ENCODE data around the gene DNAH14.

Gene DNAH14

DNA sequence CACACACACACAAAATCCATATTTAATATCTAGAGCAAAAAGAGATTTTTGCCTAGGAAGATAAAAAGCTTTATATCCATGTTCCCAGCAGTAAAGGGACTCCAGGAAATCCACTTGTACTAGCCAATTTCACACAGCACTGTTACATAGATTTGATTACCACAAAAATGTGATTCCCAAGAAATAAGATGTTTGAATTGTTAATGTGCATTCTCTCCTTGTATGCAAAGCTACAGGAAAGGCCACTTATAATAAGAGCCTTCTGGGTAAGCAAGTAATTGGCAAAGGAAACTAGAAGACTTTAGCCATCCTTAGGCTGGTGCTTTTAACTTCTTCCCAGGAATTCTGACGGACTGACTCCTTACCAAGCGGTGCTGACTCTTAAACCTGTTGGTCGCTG lies 409.1 kb downstream of the DNAH14 start:
- TF ChIP-seq JUND (IDR thresholded peaks at IDR 0.05; ENCODE audit: low read depth), result no peak
- DNase-seq (ENCODE audit: low read depth in 1 of 2, low spot score in 1 of 2), result peak in 1 of 2 experiments; percentile 13
- in situ Hi-C loops (cut with HindIII; ENCODE audit: low pct_unique_long_range_greater_than_20kb, low sequenced_read_pairs), result no loop called here

DNA sequence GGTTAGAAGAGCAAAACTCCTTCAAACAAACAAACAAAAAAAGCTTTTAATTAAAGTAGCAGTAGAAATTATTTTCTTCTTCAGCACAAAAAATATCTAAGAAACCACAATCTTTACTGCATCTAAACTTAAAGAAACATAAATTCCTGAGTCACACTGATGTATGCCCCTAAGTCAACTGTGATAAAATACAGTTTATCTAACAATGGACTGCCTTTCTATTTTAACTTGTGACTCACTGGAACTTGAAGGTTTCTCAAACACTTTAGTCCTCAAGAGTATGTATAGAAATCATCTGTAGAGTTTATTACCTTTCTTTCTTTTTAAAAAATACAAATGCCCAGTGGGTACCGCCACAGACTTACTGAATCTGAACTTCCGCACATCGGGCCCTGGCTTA lies 412.2 kb downstream of the DNAH14 start:
- no peak for DNase-seq (ENCODE audit: low read depth in 1 of 2, low spot score in 1 of 2)
- no peak for TF ChIP-seq JUND (IDR thresholded peaks at IDR 0.05; ENCODE audit: low read depth)
- in situ Hi-C loops (cut with HindIII; ENCODE audit: low pct_unique_long_range_greater_than_20kb, low sequenced_read_pairs), result no loop called here

DNA sequence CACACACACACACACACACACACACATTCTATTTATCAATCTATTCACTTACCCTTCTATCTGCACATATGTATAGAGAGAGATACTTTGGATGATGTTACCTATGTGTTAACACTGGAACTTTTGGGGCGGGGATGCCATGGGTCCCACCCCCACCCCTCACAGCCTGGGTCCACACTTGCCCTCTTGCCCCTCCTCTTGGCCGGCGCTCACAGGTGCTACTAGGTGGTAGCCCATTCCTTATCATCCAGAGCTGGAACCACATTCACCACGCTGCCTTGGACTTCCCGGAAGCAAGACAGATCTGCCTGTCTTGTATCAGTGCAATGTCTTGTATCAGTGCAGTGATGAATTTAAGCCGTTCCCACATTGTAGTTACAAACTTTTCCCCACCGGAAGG lies 413.2 kb downstream of the DNAH14 start:
- no peak for DNase-seq (ENCODE audit: low read depth in 1 of 2, low spot score in 1 of 2)
- TF ChIP-seq JUND (IDR thresholded peaks at IDR 0.05; ENCODE audit: low read depth), result no peak
- in situ Hi-C loops (cut with HindIII; ENCODE audit: low pct_unique_long_range_greater_than_20kb, low sequenced_read_pairs), result no loop called here

DNA sequence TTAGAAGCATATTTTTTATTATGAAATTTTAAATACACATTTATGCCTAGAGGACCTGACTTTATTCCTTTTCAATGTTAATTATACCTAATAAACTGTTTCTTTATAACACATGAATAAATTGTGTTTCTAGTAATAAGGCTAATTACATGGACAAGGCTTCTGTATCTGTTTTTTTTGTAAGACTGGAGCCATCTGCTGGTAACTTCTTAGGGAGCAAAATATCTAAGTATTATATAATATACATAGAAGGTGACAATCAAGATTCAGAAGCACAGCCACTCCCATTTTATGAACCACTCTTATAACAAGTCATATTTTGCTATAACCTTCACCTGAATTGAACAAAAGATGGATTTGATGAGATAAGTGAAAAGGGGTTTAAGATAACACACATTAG lies 414.1 kb downstream of the DNAH14 start:
- TF ChIP-seq JUND (IDR thresholded peaks at IDR 0.05; ENCODE audit: low read depth), result no peak
- DNase-seq (ENCODE audit: low read depth in 1 of 2, low spot score in 1 of 2), result peak in 1 of 2 experiments; percentile 60
- in situ Hi-C loops (cut with HindIII; ENCODE audit: low pct_unique_long_range_greater_than_20kb, low sequenced_read_pairs), result no loop called here

DNA sequence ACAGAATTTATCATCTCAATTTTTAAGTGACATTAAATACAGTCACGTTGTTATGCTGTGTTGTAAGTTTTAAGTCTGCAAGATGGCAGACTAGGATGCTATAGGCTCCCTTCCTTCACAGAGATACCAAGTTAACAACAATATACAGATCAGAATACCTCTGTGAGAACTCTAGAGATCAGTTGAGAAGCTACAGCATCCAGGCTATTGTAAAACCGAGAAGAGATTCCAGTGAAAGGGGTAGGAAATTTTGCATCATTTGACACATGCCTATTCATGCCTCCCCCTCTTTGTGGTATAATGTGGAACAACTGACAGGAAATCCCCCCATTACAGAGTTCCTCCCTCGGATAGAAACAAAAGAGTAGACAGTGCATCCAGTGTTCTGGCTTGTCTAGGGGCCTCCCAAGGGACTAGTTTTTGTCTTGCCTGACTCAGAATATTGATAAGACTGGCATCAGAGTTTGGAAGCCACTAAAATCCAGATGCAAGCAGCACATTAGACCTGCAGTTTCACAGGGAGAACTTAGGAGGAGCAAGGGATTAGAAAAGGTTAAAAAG lies 417.7 kb downstream of the DNAH14 start:
- TF ChIP-seq JUND (IDR thresholded peaks at IDR 0.05; ENCODE audit: low read depth), result no peak
- DNase-seq (ENCODE audit: low read depth in 1 of 2, low spot score in 1 of 2), result no peak
- in situ Hi-C loops (cut with HindIII; ENCODE audit: low pct_unique_long_range_greater_than_20kb, low sequenced_read_pairs), result no loop called here

DNA sequence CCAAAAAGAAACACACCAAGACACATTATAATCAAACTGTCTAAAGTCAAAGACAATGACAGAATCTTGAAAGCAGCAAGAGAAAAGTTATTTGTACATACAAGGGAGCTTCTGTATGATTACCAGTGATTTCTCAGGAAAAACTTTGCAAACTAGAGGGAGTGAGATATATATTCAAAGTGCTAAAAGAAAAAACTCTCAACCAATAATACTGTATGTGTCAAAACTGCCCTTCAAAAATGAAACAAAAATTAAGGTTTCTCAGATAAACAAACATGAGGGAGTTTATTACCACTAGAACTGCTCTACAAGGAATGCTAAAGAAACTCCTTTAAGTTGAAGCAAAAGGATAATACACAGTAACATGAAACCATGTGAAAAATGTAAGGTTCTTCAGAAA lies 418.9 kb downstream of the DNAH14 start:
- DNase-seq (ENCODE audit: low read depth in 1 of 2, low spot score in 1 of 2), result no peak
- TF ChIP-seq JUND (IDR thresholded peaks at IDR 0.05; ENCODE audit: low read depth), result no peak
- in situ Hi-C loops (cut with HindIII; ENCODE audit: low pct_unique_long_range_greater_than_20kb, low sequenced_read_pairs), result no loop called here

DNA sequence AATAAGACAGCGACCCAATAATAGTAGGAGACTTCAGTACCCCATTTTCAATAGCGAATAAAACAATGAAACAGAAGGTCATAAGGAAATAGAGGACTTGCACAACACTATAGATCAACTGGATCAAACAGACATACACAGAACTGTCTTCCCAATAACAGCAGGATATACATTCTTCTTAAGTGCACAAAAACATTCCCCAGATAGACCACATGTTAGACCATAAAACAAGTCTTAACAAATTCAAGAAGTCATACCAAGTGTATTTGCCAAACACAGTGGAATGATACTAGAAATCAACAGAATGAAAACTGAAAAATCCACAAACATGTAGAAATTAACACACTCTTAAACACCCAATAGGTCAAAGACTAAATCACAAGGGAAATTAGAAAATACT lies 420.4 kb downstream of the DNAH14 start:
- no peak for TF ChIP-seq JUND (IDR thresholded peaks at IDR 0.05; ENCODE audit: low read depth)
- DNase-seq (ENCODE audit: low read depth in 1 of 2, low spot score in 1 of 2), result no peak
- in situ Hi-C loops (cut with HindIII; ENCODE audit: low pct_unique_long_range_greater_than_20kb, low sequenced_read_pairs), result no loop called here

DNA sequence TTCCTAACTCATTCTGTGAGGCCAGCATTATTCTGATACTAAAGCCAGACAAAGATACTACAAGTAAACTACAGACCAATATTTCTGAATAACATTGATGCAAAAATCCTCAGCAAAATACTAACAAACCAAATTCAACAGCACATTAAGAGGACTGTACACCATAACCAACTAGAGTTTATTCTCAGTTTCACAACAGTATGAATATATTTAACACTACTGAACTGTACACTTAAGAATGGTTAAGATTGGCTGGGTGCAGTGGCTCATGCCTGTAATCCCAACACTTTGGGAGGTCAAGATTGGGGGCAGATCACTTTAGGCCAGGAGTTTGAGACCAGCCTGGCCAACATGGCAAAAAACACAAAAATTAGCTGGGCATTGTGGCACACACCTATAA lies 421.4 kb downstream of the DNAH14 start:
- no peak for DNase-seq (ENCODE audit: low read depth in 1 of 2, low spot score in 1 of 2)
- in situ Hi-C loops (cut with HindIII; ENCODE audit: low pct_unique_long_range_greater_than_20kb, low sequenced_read_pairs), result no loop called here
- no peak for TF ChIP-seq JUND (IDR thresholded peaks at IDR 0.05; ENCODE audit: low read depth)

DNA sequence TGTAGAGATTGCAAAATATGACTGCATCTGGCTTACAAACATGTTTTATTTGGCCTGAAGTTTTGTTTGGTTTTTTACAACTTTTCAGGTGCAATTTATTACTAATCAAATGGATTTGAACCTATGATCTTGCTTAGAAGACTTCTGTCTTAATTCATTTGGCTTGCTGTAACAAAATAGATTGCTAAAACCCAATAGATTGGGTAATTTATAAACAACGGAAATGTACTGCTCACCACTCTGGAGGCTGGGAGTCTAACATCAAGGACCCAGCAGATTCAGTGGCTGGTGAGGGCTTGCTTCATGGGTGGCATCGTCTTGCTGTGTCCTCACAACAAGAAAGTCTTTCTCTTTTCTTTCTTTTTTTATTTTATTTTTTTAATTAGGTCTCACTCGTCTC lies 425.4 kb downstream of the DNAH14 start:
- in situ Hi-C loops (cut with HindIII; ENCODE audit: low pct_unique_long_range_greater_than_20kb, low sequenced_read_pairs), result no loop called here
- DNase-seq (ENCODE audit: low read depth in 1 of 2, low spot score in 1 of 2), result no peak
- TF ChIP-seq JUND (IDR thresholded peaks at IDR 0.05; ENCODE audit: low read depth), result no peak

DNA sequence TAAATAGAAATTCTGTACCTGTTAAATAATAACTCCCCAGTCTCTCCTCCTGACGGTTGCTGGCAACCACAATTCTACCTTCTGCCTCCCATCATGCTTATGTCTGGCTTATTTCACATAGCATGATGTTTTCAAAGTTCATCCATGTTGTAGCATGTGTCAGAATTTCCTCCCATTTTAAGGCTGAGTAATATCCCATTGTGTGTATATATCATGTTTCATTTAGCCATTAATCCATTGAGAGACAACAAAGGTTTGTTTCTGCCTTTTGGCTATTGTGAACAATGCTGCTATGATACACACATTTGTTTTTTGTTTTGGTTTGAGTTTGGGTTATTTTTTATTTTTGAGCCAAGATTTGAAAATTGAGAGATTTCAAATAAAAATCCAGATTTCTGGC lies 426.4 kb downstream of the DNAH14 start:
- in situ Hi-C loops (cut with HindIII; ENCODE audit: low pct_unique_long_range_greater_than_20kb, low sequenced_read_pairs), result no loop called here
- TF ChIP-seq JUND (IDR thresholded peaks at IDR 0.05; ENCODE audit: low read depth), result no peak
- DNase-seq (ENCODE audit: low read depth in 1 of 2, low spot score in 1 of 2), result no peak

DNA sequence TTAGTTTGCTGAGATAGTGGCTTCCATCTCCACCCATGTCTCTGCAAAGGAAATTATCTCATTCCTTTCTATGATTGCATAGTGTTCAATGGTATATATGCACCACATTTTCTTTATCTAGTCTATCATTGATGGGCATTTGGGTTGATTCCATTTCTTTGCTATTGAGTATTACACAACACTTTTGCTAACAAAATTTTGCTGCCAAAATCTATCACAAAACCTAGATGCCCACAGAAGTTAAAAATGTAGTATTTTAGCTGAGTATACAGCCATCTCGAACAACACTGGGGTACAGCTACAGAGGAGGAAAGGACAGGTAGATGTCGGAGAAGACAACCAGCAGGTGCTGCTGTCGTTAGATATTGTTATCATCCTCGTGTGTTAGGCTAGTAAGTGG lies 430.6 kb downstream of the DNAH14 start:
- DNase-seq (ENCODE audit: low read depth in 1 of 2, low spot score in 1 of 2), result no peak
- TF ChIP-seq JUND (IDR thresholded peaks at IDR 0.05; ENCODE audit: low read depth), result no peak
- in situ Hi-C loops (cut with HindIII; ENCODE audit: low pct_unique_long_range_greater_than_20kb, low sequenced_read_pairs), result no loop called here

DNA sequence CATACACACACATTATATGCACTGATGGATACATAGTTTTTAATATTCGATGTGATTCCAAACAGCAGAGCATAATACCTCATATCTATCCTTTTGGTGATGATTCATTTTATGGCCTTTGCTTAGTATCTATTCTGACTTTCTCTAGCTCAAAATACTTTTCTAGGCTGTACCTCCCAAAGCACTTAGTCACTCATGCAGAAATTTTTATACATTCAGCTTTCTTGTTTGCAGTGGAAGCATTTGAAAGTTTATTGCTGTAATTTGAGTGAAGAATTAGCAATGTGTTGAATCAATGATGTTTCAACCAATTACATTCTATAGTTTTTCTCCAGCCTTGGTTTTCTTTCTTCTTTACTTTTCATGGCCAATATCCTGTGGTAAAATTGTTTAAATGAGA lies 431.7 kb downstream of the DNAH14 start:
- in situ Hi-C loops (cut with HindIII; ENCODE audit: low pct_unique_long_range_greater_than_20kb, low sequenced_read_pairs), result no loop called here
- no peak for DNase-seq (ENCODE audit: low read depth in 1 of 2, low spot score in 1 of 2)
- TF ChIP-seq JUND (IDR thresholded peaks at IDR 0.05; ENCODE audit: low read depth), result no peak

DNA sequence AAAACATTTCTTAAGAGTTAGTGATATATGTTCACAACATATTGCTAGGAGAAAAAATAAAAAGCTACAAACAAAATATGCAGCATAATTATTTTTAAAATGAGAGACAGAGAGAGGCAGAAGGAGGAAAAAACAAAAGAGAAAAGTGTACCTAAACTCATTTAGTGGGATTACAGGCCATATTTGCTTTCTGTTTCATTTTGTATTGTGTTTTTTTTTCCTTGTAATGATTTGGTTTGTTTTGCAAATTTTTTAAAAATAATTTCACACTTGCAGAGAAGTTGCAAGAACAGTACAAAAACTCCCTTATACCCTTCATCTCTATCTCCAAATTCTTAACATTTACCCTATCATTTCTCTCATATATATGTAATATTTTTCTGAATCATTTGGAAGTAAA lies 433.3 kb downstream of the DNAH14 start:
- TF ChIP-seq JUND (IDR thresholded peaks at IDR 0.05; ENCODE audit: low read depth), result no peak
- no peak for DNase-seq (ENCODE audit: low read depth in 1 of 2, low spot score in 1 of 2)
- in situ Hi-C loops (cut with HindIII; ENCODE audit: low pct_unique_long_range_greater_than_20kb, low sequenced_read_pairs), result no loop called here

DNA sequence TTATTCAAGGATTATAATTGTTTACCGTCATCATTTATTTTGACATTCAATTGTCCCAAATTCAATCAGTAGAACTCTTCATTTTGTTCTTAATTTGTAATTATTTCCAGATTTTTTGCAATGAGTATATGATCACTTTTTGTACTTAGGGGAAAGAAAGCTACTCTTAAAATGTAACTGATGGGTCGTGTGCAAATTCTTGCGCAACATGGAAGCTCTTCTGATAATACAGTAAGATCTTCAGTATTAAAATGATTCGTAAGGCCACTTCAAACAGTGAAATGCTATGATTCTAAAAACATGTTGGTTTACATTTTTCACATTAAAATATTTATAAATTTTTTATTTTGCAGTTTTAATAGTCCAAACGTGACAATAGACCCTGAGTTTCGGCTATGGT lies 435.0 kb downstream of the DNAH14 start:
- in situ Hi-C loops (cut with HindIII; ENCODE audit: low pct_unique_long_range_greater_than_20kb, low sequenced_read_pairs), result no loop called here
- no peak for TF ChIP-seq JUND (IDR thresholded peaks at IDR 0.05; ENCODE audit: low read depth)
- no peak for DNase-seq (ENCODE audit: low read depth in 1 of 2, low spot score in 1 of 2)
